Measurements from ENCODE around the gene ZNF18. TPM values are rescaled to one million over a fixed set of nuclear protein-coding genes. Genes with fewer than 3 reads are reported as not detected.

The ZNF18 gene, protein sequence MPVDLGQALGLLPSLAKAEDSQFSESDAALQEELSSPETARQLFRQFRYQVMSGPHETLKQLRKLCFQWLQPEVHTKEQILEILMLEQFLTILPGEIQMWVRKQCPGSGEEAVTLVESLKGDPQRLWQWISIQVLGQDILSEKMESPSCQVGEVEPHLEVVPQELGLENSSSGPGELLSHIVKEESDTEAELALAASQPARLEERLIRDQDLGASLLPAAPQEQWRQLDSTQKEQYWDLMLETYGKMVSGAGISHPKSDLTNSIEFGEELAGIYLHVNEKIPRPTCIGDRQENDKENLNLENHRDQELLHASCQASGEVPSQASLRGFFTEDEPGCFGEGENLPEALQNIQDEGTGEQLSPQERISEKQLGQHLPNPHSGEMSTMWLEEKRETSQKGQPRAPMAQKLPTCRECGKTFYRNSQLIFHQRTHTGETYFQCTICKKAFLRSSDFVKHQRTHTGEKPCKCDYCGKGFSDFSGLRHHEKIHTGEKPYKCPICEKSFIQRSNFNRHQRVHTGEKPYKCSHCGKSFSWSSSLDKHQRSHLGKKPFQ
- total RNA-seq = 5.5 and 7.0 TPM in 2 replicates

DNA sequence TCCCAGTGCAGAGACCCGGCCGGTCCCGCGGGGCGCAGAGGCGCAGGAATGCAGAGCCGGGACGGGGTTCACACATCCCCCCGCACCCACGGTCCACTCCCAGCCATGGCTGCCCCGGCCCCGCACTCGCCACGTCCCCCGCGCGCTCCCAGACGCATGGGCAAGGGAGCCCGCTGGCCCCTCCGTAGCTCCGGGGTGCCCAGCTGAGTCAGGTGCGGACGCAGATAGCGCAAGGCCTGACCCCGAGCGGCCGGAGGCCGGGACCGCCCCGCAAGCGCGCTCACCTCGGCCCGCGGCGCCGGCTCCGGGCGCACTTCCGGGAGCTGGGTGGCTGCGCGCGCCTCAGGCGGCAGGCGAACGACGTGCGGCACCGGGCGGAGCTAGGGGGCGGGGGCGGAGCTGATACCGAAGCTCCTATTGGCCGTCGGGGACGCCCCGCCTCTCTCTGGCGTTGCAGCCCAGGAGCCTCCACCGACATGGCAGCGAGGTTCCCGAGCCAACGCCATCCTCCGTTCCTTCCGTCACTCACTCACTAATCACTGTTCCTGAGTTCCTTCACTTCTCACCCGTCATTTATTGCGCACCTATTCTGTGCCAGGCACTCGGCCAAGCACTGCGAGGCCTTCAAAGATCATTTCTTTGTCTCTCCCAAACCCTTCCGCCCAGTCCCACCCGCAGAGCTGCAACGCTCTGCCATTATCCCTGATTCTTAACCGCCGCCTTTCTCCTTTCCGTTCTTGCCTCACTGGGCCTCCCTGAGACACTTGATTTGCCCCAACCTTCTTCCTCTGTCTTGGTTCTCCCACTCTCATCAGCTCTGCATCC lies at the start of gene ZNF18:
TSS of gene ZNF18 (minus strand) at position 329 of the 825 bp plus-strand sequence. CDS start 4,646 bp downstream, outside the sequence.

DNA sequence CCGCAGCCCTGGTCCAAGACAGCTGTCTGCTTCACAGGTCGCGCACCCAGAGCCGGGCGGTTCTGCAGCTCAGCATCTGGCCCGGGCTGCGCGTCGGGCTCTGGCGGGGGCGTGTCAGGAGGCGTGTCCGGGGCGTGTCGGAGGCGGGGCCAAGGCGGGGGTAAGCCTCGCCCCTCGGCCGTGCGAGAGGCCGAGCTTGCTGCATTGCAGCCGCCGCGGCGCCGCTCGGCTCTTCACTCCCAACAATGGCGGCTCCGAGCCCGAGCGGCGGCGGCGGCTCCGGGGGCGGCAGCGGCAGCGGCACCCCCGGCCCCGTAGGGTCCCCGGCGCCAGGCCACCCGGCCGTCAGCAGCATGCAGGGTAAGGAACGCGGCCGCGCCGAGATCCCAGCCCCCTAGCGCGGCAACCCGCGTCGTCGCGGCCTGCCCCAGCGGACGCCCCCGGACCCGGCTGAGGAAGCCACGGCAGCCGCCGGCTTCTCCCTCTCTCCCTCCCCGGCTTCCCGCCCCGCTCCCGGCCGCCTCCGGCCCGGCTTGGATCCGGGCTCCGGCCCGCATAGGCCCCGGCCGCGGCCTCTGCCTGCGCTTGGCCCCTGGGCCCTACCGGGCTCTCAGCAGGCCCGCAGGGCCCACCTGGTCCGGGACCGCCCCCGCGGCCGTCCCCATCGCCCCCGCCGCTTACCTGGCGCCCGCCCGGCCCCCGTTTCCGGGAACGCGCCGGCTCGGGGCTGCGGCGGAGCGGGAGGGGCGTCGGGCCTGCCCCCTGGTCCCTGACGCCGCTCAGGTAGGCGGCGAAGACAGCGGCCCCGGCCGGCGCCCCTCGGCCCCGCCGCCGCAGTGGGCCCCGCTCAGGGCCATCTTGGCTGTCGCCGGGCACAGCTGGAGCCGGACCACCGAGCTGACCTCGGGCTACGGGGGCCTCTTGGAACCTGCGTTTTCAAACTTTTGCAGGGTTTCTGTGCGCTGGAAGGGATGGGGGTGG lies 23.7 kb upstream of the ZNF18 start, which contains the start of gene MAP2K4:
TSS of gene MAP2K4 (plus strand) at position 236 of the 981 bp plus-strand sequence. CDS start at position 246, 10 bp downstream.

Small RNAs within 50 kb of the gene (small RNA-seq; reads per million reads assigned to genes)
- gene RNU11-2P (ENCODE audit: low replicate concordance) = not detected

Other genes with a start within 250 kb of the ZNF18 start
- gene MAP2K4, start 23.4 kb upstream of the ZNF18 start, total RNA-seq = 24.3 and 30.6 TPM in 2 replicates